GM12892 (cell line): Measurements from ENCODE around the gene USP35.

Source experiments
- DNase-seq: peaks from one replicate; pipeline ENCODE4 v3.0.0; 2011; ENCODE audit not compliant: insufficient read length
- FAIRE-seq: peaks from 2 replicates; lab custom pipeline; 2011; peaks lifted over from hg19 to GRCh38; lab: Jason Lieb, UNC
- POLR2A ChIP-seq: IDR thresholded peaks from 2 replicates; pipeline ENCODE4 v1.6.1; 2011; ENCODE audit warnings: low read depth, low read length, control low read depth
- POLR2AphosphoS5 ChIP-seq: IDR thresholded peaks from 2 replicates; pipeline ENCODE4 v1.6.1; 2011; ENCODE audit warnings: low read depth, low read length, control low read depth
- TAF1 ChIP-seq: IDR thresholded peaks from 2 replicates; pipeline ENCODE4 v1.6.1; 2011; ENCODE audit warnings: low read depth, mild to moderate bottlenecking, control low read depth, low read length, borderline replicate concordance

The USP35 gene

GRCh38 chr11:78200553-78200952 is 11.8 kb downstream of the USP35 start:
- FAIRE-seq (no peak), DNase-seq (no peak)
- no peak for TF ChIP-seq TAF1
- no peak for TF ChIP-seq POLR2A

DNA sequence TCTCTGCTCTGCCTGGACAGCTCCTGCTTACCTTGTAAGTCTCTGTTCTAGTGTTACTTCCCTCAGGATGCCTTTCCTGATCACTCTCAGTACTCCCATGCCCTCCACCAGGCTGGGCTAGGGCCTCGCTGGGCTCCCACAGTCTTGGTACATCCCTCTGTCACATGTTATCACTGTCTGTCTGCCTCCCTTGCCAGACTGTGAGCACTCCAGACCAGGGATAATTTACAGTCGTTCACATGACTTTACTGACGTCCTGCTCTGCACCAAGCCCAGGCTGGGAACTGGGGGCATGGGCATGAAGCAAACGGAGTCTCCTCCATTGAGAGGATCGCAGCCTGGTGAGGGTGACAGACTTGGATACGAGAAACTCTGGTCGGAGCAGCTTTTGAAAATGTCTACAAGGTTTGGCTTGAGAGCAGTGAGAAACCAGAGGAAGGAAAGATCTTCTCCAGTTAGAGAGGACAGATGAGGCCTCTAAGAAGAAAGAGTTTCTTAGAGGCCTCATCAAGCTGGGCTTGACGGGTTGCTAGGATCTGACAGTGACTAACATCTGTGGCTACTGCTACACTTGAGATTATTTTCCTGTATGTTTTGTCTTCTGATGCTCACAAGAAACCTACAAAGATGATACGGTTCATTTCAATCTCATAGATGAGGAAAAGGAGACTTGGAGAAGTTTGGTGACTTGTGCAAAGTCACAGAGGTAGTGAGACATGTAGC is 12.5 kb downstream of the USP35 start:
- no peak for FAIRE-seq
- TF ChIP-seq POLR2A (no peak), TAF1 (no peak), POLR2AphosphoS5 (no peak)
- no peak for DNase-seq

GRCh38 chr11:78202733-78203167 is 14.0 kb downstream of the USP35 start:
- no peak for TF ChIP-seq TAF1
- no peak for TF ChIP-seq POLR2AphosphoS5
- TF ChIP-seq POLR2A: no peak
- peak; percentile 88 for FAIRE-seq
- no peak for DNase-seq

DNA sequence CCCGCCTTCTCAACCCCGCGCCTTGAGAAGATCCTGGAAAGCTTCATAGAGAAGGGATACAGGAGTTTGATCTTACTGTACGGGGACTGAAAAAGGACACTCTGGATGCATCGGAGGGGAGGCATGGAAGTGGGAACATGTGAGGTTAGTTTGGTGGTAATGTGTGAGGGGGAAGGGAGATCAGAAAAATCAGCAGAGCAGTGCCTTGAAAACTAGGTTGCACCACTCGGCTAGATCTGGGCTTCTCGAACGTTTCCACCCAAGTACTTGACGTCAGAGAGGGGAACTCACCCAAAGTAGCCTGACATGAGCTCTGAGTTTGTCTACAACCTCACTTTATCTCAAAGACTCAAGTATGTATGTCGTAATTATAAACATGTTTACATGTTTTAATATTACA is 14.5 kb downstream of the USP35 start:
- no peak for DNase-seq
- FAIRE-seq: no peak
- TF ChIP-seq POLR2AphosphoS5 (no peak), POLR2A (no peak), TAF1 (no peak)

GRCh38 chr11:78205256-78205655 is 16.5 kb downstream of the USP35 start:
- no peak for DNase-seq
- FAIRE-seq: no peak
- TF ChIP-seq POLR2A: no peak
- no peak for TF ChIP-seq POLR2AphosphoS5
- no peak for TF ChIP-seq TAF1

DNA sequence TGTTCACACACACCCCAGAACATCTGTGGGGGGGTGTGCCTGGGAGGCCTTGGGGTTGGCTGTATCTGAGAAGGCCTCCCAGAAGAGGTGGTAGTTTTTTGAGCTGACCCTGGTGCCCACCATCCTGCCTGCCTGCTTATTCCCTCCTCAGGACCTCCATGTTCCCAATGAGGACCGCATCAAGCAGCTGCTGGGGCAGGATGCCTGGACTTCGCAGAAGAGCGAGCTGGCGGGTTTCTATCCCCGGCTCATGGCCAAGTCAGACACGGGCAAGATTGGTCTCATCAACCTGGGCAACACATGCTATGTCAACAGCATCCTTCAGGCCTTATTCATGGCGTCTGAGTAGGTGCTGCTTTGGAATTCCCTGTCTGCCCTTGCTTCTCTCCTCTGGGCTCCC is 17.0 kb downstream of the USP35 start:
- TF ChIP-seq POLR2AphosphoS5 (no peak), TAF1 (no peak), POLR2A (no peak)
- DNase-seq: no peak
- no peak for FAIRE-seq

DNA sequence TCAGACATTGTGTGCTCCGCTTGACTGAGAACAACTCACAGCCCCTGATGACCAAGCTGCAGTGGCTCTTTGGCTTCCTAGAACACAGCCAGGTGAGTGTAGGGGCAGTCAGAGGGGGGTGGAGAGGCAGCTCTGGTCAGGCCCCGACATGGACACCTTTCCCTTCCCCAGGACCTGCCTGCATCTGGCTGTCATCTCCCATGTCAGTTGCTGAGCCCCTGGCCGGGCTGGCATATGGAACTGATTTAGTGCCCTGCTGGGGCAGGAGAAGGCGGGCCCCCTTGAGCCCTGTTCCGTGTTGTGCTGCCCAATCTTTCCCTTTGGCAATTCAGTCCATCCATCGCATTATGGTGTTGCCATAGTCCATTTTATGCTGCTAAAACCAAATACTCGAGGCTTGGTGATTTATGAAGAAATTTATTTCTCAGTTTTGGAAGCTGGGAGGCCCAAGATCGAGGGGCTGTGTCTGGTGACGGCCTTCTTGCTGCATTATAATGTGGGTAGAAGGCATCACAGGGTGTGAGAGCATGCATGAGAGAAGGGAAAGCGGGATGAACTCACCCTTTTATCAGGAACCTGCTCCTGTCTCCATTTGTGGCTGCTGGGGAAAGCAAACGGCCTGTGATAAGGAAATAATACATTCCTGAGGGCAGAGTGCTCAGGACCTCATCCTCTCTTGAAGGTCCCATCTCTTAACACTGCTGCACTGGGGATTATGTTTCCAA is 19.0 kb downstream of the USP35 start:
- no peak for TF ChIP-seq TAF1
- TF ChIP-seq POLR2A: no peak
- TF ChIP-seq POLR2AphosphoS5: no peak
- FAIRE-seq: no peak
- DNase-seq: no peak

DNA sequence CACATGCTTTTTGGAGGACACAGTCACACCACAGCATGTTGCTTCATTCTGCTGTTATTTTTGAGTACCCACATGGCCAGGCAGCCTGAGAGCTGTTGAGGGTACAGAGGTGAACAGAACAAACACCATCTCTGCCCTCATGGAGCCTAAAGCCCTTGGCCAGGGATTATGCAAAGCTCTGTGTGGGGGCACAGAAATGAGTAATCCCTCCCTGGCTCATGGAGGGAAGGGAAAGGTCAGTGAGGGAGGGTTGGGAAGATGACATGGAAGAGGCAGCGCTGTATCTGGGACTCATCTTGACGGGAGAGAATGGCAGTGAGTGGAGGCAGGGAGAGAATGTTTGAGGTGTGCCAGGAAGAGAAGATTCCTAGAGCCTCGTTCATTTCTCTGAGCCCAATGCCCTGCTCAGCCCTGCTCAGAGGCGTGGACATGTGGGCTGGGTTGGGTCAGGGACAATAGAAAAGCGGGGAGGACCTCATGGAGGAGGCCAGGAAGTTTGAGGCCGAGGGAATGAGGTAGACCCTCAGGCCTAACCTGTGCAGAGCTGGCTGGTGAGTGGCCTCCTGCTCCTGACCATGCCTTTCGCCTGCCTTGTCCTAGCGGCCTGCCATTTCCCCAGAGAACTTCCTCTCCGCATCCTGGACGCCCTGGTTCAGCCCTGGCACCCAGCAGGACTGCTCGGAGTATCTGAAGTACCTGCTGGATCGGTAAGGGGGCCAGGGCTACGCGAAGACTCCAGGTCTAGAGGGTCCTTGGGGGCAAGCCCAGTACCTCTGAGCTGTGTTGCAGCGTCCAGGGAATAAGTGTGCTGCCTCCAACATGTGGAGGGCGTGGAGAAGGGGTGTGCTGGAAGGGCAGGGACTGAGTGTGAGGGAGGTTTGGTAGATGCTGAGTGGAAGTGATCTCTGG is 19.8 kb downstream of the USP35 start:
- DNase-seq (no peak), FAIRE-seq (no peak)
- no peak for TF ChIP-seq POLR2A
- TF ChIP-seq POLR2AphosphoS5: no peak
- TF ChIP-seq TAF1: no peak

- DNase-seq (no peak), FAIRE-seq (no peak)
- TF ChIP-seq POLR2AphosphoS5 (no peak), POLR2A (no peak), TAF1 (no peak)
These were observed 20.8 kb downstream of the USP35 start for GRCh38 chr11:78209478-78209877.

DNA sequence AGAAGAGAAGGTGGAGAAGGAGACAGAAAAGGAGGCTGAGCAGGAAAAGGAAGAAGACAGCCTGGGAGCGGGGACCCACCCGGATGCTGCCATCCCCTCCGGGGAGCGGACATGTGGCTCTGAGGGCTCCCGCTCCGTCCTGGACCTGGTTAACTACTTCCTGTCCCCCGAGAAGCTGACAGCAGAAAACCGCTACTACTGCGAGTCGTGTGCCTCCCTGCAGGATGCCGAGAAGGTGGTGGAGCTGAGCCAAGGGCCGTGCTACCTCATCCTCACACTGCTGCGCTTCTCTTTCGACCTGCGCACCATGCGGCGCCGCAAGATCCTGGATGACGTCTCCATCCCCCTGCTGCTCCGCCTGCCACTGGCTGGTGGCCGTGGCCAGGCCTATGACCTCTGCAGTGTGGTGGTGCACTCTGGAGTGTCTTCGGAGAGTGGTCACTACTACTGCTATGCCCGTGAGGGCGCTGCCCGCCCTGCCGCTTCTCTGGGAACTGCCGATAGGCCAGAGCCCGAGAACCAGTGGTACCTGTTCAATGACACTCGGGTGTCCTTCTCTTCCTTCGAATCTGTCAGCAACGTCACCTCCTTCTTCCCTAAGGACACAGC is 21.4 kb downstream of the USP35 start:
- FAIRE-seq (no peak), DNase-seq (no peak)
- no peak for TF ChIP-seq POLR2A
- no peak for TF ChIP-seq TAF1
- TF ChIP-seq POLR2AphosphoS5: no peak

- FAIRE-seq (no peak), DNase-seq (no peak)
- no peak for TF ChIP-seq TAF1
These were observed 22.8 kb downstream of the USP35 start for GRCh38 chr11:78211565-78211964.
